ENCODE data around the gene SDR42E1. TPM values are rescaled to one million over a fixed set of nuclear protein-coding genes. Genes with fewer than 3 reads are reported as not detected.

SDR42E1 gene
- total and polyA plus RNA-seq, 2 of the 8 experiments (the other 6 are each of a cell fraction or from before 2014, with no cell fraction given), result 0.03 TPM; not detected in 1

GRCh38 chr16:81996664-81997509, 14.4 kb downstream of the SDR42E1 start:
- no peak overlapping the region for H2BK20ac ChIP-seq (ENCODE audit: low read length)
- no peak overlapping the region for H3K4me2 ChIP-seq (ENCODE audit: insufficient read depth in 1 of 2, low read depth in 2 of 2, low read length in 2 of 2)
- H3K4ac ChIP-seq (replicated peaks; ENCODE audit: insufficient read length, low read depth, low read length), result no peak overlapping the region
- WGBS, 2 experiments (ENCODE audit: extremely low coverage in 1 of 2, insufficient coverage in 1 of 2, insufficient read length in 1 of 2, insufficient replicate concordance in 2 of 2, low coverage in 1 of 2, low lambda C conversion rate in 2 of 2, missing lambda C conversion rate in 1 of 2), result 65% methylated on average over 11 of the region's 11 CpGs; no CpG with 5 or more reads in 1 of the 2 experiments
- H4K20me1 ChIP-seq (replicated peaks in 1 of 2; ENCODE audit: control insufficient read depth in 1 of 2, insufficient read depth in 2 of 2, low read length in 2 of 2), result no peaks in the 10 kb centered on the region
- H3K27me3 ChIP-seq (replicated peaks in 1 of 4; ENCODE audit: control insufficient read depth in 3 of 4, extremely low read depth in 1 of 4, insufficient read depth in 3 of 4, low read length in 3 of 4), result no peaks in the 10 kb centered on the region
- no peak overlapping the region for H3K4me3 ChIP-seq (ENCODE audit: extremely low read depth in 1 of 4, insufficient read depth in 2 of 4, low read depth in 3 of 4, low read length in 4 of 4)
- no peak overlapping the region for H4K5ac ChIP-seq (ENCODE audit: insufficient read length, low read depth, low read length)
- H3K18ac ChIP-seq (ENCODE audit: extremely low read depth, low read length), result no peak overlapping the region
- CTCF ChIA-PET (ENCODE audit: partially characterized antibody), result interaction anchor here (0.5 to 5.0 kb wide), 44 partner anchors 10 to 445 kb away, joined by 3 to 98 read pairs (median 5); no protein-coding TSS in a partner anchor
- H3K36me3 ChIP-seq (ENCODE audit: control insufficient read depth in 2 of 4, insufficient read depth in 4 of 4, low read length in 3 of 4), result no peaks in the 10 kb centered on the region
- H3K9ac ChIP-seq (replicated peaks in 1 of 4; ENCODE audit: extremely low read depth in 1 of 4, low read depth in 3 of 4, low read length in 3 of 4), result no peak overlapping the region
- H2BK12ac ChIP-seq (ENCODE audit: low read depth, low read length), result no peak overlapping the region
- no peaks in the 10 kb centered on the region for H3K23me2 ChIP-seq (ENCODE audit: low read depth, low read length)
- H4K91ac ChIP-seq (replicated peaks; ENCODE audit: insufficient read length, low read length), result no peak overlapping the region
- peak; percentile 52 to 59 for TF ChIP-seq RAD21 (IDR thresholded peaks at IDR 0.05 in 1 of 2, conservative IDR thresholded peaks at IDR 0.05 in 1 of 2; ENCODE audit: low read depth in 2 of 2, low read length in 2 of 2)
- TF ChIP-seq ZNF274 (IDR thresholded peaks at IDR 0.05; ENCODE audit: borderline replicate concordance, extremely low read depth, low read length), result no peak
- peak; percentile 83 for TF ChIP-seq JUND (IDR thresholded peaks at IDR 0.05; ENCODE audit: low read length)
- TF ChIP-seq, protein P1, sequence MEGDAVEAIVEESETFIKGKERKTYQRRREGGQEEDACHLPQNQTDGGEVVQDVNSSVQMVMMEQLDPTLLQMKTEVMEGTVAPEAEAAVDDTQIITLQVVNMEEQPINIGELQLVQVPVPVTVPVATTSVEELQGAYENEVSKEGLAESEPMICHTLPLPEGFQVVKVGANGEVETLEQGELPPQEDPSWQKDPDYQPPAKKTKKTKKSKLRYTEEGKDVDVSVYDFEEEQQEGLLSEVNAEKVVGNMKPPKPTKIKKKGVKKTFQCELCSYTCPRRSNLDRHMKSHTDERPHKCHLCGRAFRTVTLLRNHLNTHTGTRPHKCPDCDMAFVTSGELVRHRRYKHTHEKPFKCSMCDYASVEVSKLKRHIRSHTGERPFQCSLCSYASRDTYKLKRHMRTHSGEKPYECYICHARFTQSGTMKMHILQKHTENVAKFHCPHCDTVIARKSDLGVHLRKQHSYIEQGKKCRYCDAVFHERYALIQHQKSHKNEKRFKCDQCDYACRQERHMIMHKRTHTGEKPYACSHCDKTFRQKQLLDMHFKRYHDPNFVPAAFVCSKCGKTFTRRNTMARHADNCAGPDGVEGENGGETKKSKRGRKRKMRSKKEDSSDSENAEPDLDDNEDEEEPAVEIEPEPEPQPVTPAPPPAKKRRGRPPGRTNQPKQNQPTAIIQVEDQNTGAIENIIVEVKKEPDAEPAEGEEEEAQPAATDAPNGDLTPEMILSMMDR (IDR thresholded peaks at IDR 0.05; ENCODE audit: control extremely low read depth in 1 of 3, insufficient read depth in 1 of 3, low read depth in 1 of 3, low read length in 3 of 3), result peak in 2 of 3 experiments; percentile 51 to 59; a peak in 3 of 4 replicates
- no peak overlapping the region for H2BK120ac ChIP-seq (replicated peaks; ENCODE audit: low read depth, low read length)
- H3K9me3 ChIP-seq (ENCODE audit: insufficient read depth in 2 of 2, low read depth in 1 of 2, low read length in 1 of 2), result no peaks in the 10 kb centered on the region
- DNase-seq (ENCODE audit: low read depth in 1 of 2, low spot score in 2 of 2) (no peak), FAIRE-seq (peak; percentile 81)
- no peak overlapping the region for H3K14ac ChIP-seq (ENCODE audit: insufficient read length)
- peak overlapping the region; percentile 18; the same call in 1 of the 2 replicates for H2AFZ ChIP-seq (ENCODE audit: low read length)
- peak overlapping the region; percentile 66; the same call in 1 of the 2 replicates for H2BK15ac ChIP-seq (ENCODE audit: low read length)
- H3K56ac ChIP-seq (replicated peaks; ENCODE audit: insufficient read length, low read depth, low read length), result no peak overlapping the region
- H3K23ac ChIP-seq (ENCODE audit: insufficient read length), result no peak overlapping the region
- H2BK5ac ChIP-seq (ENCODE audit: low read depth, low read length), result no peak overlapping the region
- H2AK5ac ChIP-seq (ENCODE audit: low read depth, low read length), result no peak overlapping the region
- POLR2A ChIA-PET (ENCODE audit: partially characterized antibody), result no interaction called here
- H3K79me2 ChIP-seq (ENCODE audit: control insufficient read depth in 1 of 2, insufficient read depth in 2 of 2, low read length in 2 of 2), result no peaks in the 10 kb centered on the region
- no peak overlapping the region for H3K27ac ChIP-seq (ENCODE audit: low read depth, low read length)
- H4K8ac ChIP-seq (ENCODE audit: extremely low read depth, insufficient read depth, low read length), result no peak overlapping the region
- no peaks in the 10 kb centered on the region for H3K79me1 ChIP-seq (ENCODE audit: low read depth, low read length)
- H3K4me1 ChIP-seq (replicated peaks in 1 of 4; ENCODE audit: control insufficient read depth in 3 of 4, insufficient read depth in 4 of 4, low read length in 3 of 4), result peaks cover 0 to 7% (median 0%) of the 10 kb centered on the region in 4 experiments; a peak in 2 of 7 replicates

All from H1 (cell line).